Neural cell (in vitro differentiated cells): ENCODE results near the gene MAJIN. TPM values are rescaled to one million over a fixed set of nuclear protein-coding genes. Genes with fewer than 3 reads are reported as not detected.

Experiments used
- H2AFZ ChIP-seq: fragments of 200-600, 300-800 bp; sonication (generic), shearing (Covaris generic); 2 replicates; pipeline ENCODE4 v1.6.0; 2014; ENCODE audit warnings: low read depth, mild to moderate bottlenecking, antibody characterized with exemption, low read length, moderate library complexity
- H3F3A ChIP-seq: fragments of 200-600 bp; shearing (Covaris generic); 2 replicates; pipeline ENCODE4 v1.6.1; 2016; ENCODE audit warnings: mild to moderate bottlenecking, moderate library complexity, mixed read lengths, antibody characterized with exemption, low read length; ENCODE audit not compliant: insufficient read depth, poor library complexity, severe bottlenecking
- H3K27ac ChIP-seq: fragments of 200-600, 300-800 bp; sonication (generic), shearing (Covaris generic); 2 replicates; pipeline ENCODE4 v1.5.1; 2014; ENCODE audit warnings: mild to moderate bottlenecking, low read length, moderate library complexity
- H3K27me3 ChIP-seq: fragments of 300-800, 200-600 bp; sonication (generic), shearing (Covaris generic); 2 replicates; pipeline ENCODE4 v1.6.0; 2014; ENCODE audit warnings: mild to moderate bottlenecking, low read depth, low read length, moderate library complexity; ENCODE audit not compliant: insufficient read depth
- H3K36me3 ChIP-seq: fragments of 300-800, 200-600 bp; sonication (generic), shearing (Covaris generic); 2 replicates; pipeline ENCODE4 v1.5.1; 2014; ENCODE audit warnings: mild to moderate bottlenecking, antibody characterized with exemption, low read length, moderate library complexity; ENCODE audit not compliant: insufficient read depth
- H3K4me2 ChIP-seq: fragments of 300-800, 200-600 bp; sonication (generic), shearing (Covaris generic); 2 replicates; pipeline ENCODE4 v1.6.0; 2014; ENCODE audit warnings: mild to moderate bottlenecking, low read length
- H3K4me3 ChIP-seq: fragments of 300-800, 200-600 bp; sonication (generic), shearing (Covaris generic); 2 replicates; pipeline ENCODE4 v1.5.1; 2014; ENCODE audit warnings: mild to moderate bottlenecking, low read length, moderate library complexity
- H3K79me2 ChIP-seq: fragments of 200-600 bp; shearing (Covaris generic); replicated peaks from 2 replicates; pipeline ENCODE4 v1.6.0; 2014; ENCODE audit warnings: mild to moderate bottlenecking, low read length, moderate library complexity; ENCODE audit not compliant: insufficient read depth
- H3K9ac ChIP-seq: fragments of 300-800, 200-600 bp; sonication (generic), shearing (Covaris generic); 2 replicates; pipeline ENCODE4 v1.6.1; 2016; ENCODE audit warnings: mild to moderate bottlenecking, low read length, mixed read lengths
- H3K9me2 ChIP-seq: fragments of 200-600 bp; shearing (Covaris generic); 2 replicates; pipeline ENCODE4 v1.6.1; 2016; ENCODE audit warnings: mild to moderate bottlenecking, low read length, mixed read lengths; ENCODE audit not compliant: insufficient read depth
- H3K9me3 ChIP-seq: fragments of 200-600, 300-800 bp; sonication (generic), shearing (Covaris generic); 2 replicates; pipeline ENCODE4 v1.6.1; 2016; ENCODE audit warnings: mild to moderate bottlenecking, mixed run types, low read length, moderate library complexity, mixed read lengths
- H4K20me1 ChIP-seq: fragments of 200-600 bp; shearing (Covaris generic); 2 replicates; pipeline ENCODE4 v1.6.1; 2016; ENCODE audit warnings: mild to moderate bottlenecking, mixed run types; ENCODE audit not compliant: insufficient read depth
- EP300 ChIP-seq: fragments of 450-650 bp; conservative IDR thresholded peaks from 2 replicates; pipeline ENCODE4 v1.6.1; 2014; ENCODE audit warnings: antibody characterized with exemption, mild to moderate bottlenecking, moderate library complexity; ENCODE audit not compliant: poor library complexity, severe bottlenecking
- EZH2 ChIP-seq: fragments of 200-600, 300-800 bp; shearing (Covaris generic), sonication (generic); IDR thresholded peaks from 2 replicates; pipeline ENCODE4 v1.6.1; 2014; ENCODE audit warnings: antibody characterized with exemption, low read length, borderline replicate concordance, mild to moderate bottlenecking; ENCODE audit not compliant: insufficient read depth, poor library complexity, severe bottlenecking
- MXI1 ChIP-seq: fragments of 450-650 bp; conservative IDR thresholded peaks from 2 replicates; pipeline ENCODE4 v1.6.1; 2014; ENCODE audit warnings: antibody characterized with exemption, mild to moderate bottlenecking; ENCODE audit not compliant: poor library complexity, severe bottlenecking
- POLR2AphosphoS5 ChIP-seq: IDR thresholded peaks from 2 replicates; pipeline ENCODE4 v1.6.1; 2012
- RAD21 ChIP-seq: fragments of 450-650 bp; conservative IDR thresholded peaks from 2 replicates; pipeline ENCODE4 v1.6.1; 2014; ENCODE audit warnings: antibody characterized with exemption, mild to moderate bottlenecking, moderate library complexity
- REST ChIP-seq: IDR thresholded peaks from 2 replicates; pipeline ENCODE4 v1.6.1; 2012; ENCODE audit warnings: borderline replicate concordance
- SMC3 ChIP-seq: fragments of 450-650 bp; conservative IDR thresholded peaks from 2 replicates; pipeline ENCODE4 v1.6.1; 2014; ENCODE audit warnings: antibody characterized with exemption, mild to moderate bottlenecking, moderate library complexity; ENCODE audit not compliant: poor library complexity
- TAF1 ChIP-seq: IDR thresholded peaks from 2 replicates; pipeline ENCODE4 v1.6.1; 2012; ENCODE audit warnings: low read depth
- polyA plus RNA-seq: library from polyadenylated mRNA; depleted of rRNA; stranded (reverse); fragments of >200 nt; gene quantifications from 2 replicates; pipeline ENCODE4 v1.2.3, GENCODE V29; 2014
- TF ChIP-seq, protein P1 (sequence below): fragments of 450-650 bp; IDR thresholded peaks from 2 replicates; pipeline ENCODE4 v1.5.1; 2014; ENCODE audit warnings: antibody characterized with exemption, mild to moderate bottlenecking, moderate library complexity; ENCODE audit not compliant: poor library complexity, severe bottlenecking

Gene MAJIN
- polyA plus RNA-seq, 1 donor from 2014 or later, result not detected

GRCh38 chr11:64998690-64999431, 27.0 kb upstream of the MAJIN start:
- Histone ChIP-seq H3K36me3 (no peaks in the 10 kb centered on the region), H3K27ac (no peak overlapping the region), H2AFZ (no peak overlapping the region), H3K79me2 (no peaks in the 10 kb centered on the region), H3K9me2 (no peaks in the 10 kb centered on the region), H3K9ac (no peak overlapping the region), H3F3A (no peaks in the 10 kb centered on the region), H3K9me3 (no peaks in the 10 kb centered on the region), H3K27me3 (no peaks in the 10 kb centered on the region), H3K4me3 (no peak overlapping the region), H3K4me2 (no peak overlapping the region), H4K20me1 (no peaks in the 10 kb centered on the region)
- TF ChIP-seq, protein P1, sequence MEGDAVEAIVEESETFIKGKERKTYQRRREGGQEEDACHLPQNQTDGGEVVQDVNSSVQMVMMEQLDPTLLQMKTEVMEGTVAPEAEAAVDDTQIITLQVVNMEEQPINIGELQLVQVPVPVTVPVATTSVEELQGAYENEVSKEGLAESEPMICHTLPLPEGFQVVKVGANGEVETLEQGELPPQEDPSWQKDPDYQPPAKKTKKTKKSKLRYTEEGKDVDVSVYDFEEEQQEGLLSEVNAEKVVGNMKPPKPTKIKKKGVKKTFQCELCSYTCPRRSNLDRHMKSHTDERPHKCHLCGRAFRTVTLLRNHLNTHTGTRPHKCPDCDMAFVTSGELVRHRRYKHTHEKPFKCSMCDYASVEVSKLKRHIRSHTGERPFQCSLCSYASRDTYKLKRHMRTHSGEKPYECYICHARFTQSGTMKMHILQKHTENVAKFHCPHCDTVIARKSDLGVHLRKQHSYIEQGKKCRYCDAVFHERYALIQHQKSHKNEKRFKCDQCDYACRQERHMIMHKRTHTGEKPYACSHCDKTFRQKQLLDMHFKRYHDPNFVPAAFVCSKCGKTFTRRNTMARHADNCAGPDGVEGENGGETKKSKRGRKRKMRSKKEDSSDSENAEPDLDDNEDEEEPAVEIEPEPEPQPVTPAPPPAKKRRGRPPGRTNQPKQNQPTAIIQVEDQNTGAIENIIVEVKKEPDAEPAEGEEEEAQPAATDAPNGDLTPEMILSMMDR, result no peak
- TF ChIP-seq EZH2, result no peak
- no peak for TF ChIP-seq EP300
- TF ChIP-seq MXI1, result no peak
- no peak for TF ChIP-seq REST

GRCh38 chr11:64998141-64998540, 26.2 kb upstream of the MAJIN start:
- Histone ChIP-seq H3K4me2 (no peak overlapping the region), H3K27me3 (no peaks in the 10 kb centered on the region), H3K4me3 (no peak overlapping the region), H3K27ac (no peak overlapping the region), H3K9me3 (no peaks in the 10 kb centered on the region), H3K79me2 (no peaks in the 10 kb centered on the region), H2AFZ (no peak overlapping the region), H3K9ac (no peak overlapping the region), H3F3A (no peaks in the 10 kb centered on the region), H3K9me2 (no peaks in the 10 kb centered on the region), H3K36me3 (no peaks in the 10 kb centered on the region), H4K20me1 (no peaks in the 10 kb centered on the region)
- TF ChIP-seq SMC3, result no peak
- TF ChIP-seq, protein P1, result no peak
- no peak for TF ChIP-seq POLR2AphosphoS5
- TF ChIP-seq MXI1, result no peak
- no peak for TF ChIP-seq REST
- no peak for TF ChIP-seq EP300
- no peak for TF ChIP-seq EZH2
- no peak for TF ChIP-seq RAD21
- TF ChIP-seq TAF1, result no peak
